Fibroblast of skin of abdomen (primary cell): ENCODE measurements around the gene MS4A14.
"Not testable (repeated sequence)": the region's sequence is repeated elsewhere in the genome, so short reads cannot be mapped to it uniquely, and the experiment has no call there.

Source experiments
- DNase-seq: peaks from one replicate; pipeline ENCODE4 v3.0.0-alpha.2; 2013

Gene MS4A14

GRCh38 chr11:60389279-60389910 is 6.9 kb upstream of the MS4A14 start:
- DNase-seq: no peak

GRCh38 chr11:60390419-60390818 is 5.8 kb upstream of the MS4A14 start:
- DNase-seq: no peak

GRCh38 chr11:60392361-60392760 is 3.9 kb upstream of the MS4A14 start:
- no peak for DNase-seq

GRCh38 chr11:60393016-60393415 is 3.2 kb upstream of the MS4A14 start:
- DNase-seq: no peak

GRCh38 chr11:60394666-60395380 is 1.4 kb upstream of the MS4A14 start:
- no peak for DNase-seq

- no peak for DNase-seq
Observed at GRCh38 chr11:60396799-60397198, 540 bp downstream of the MS4A14 start.

GRCh38 chr11:60420015-60420414 is 23.8 kb downstream of the MS4A14 start:
- no peak for DNase-seq

GRCh38 chr11:60422609-60423008 is 26.4 kb downstream of the MS4A14 start:
- DNase-seq: no peak

- no peak for DNase-seq
Observed at GRCh38 chr11:60428517-60428916, 32.3 kb downstream of the MS4A14 start.

- no peak for DNase-seq
Observed at GRCh38 chr11:60429272-60429671, 33.0 kb downstream of the MS4A14 start, which contains the start of gene MS4A5. TSS of gene MS4A5 (plus strand) at chr11:60429572. CDS start at chr11:60429675, 103 bp downstream.

GRCh38 chr11:60431251-60431650 is 35.0 kb downstream of the MS4A14 start:
- no peak for DNase-seq

- no peak for DNase-seq
Observed at GRCh38 chr11:60433401-60433800, 37.1 kb downstream of the MS4A14 start.

GRCh38 chr11:60447070-60447469 is 50.8 kb downstream of the MS4A14 start:
- DNase-seq: no peak

- DNase-seq: no peak
Observed at GRCh38 chr11:60447846-60448245, 51.6 kb downstream of the MS4A14 start.

GRCh38 chr11:60451185-60451584 is 54.9 kb downstream of the MS4A14 start:
- not testable (repeated sequence) for DNase-seq

- no peak for DNase-seq
Observed at GRCh38 chr11:60454212-60454611, 58.0 kb downstream of the MS4A14 start.

- DNase-seq: no peak
Observed at GRCh38 chr11:60455531-60456042, 59.3 kb downstream of the MS4A14 start, which contains the start of gene MS4A1. TSS of gene MS4A1 (plus strand) at chr11:60455847. CDS start at chr11:60462375, 6,528 bp downstream.

GRCh38 chr11:60457576-60457975 is 61.3 kb downstream of the MS4A14 start:
- no peak for DNase-seq

GRCh38 chr11:60459345-60459744 is 63.1 kb downstream of the MS4A14 start:
- DNase-seq: no peak
